NCI-H524 treated with DMSO at 0.1 percent for 48 hours (cell line): ENCODE measurements around the gene SGCA.

ENCODE experiments used
- DNase-seq: peaks from one replicate; lab custom pipeline; 2025; lab: John Stamatoyannopoulos, UW

SGCA gene

DNA sequence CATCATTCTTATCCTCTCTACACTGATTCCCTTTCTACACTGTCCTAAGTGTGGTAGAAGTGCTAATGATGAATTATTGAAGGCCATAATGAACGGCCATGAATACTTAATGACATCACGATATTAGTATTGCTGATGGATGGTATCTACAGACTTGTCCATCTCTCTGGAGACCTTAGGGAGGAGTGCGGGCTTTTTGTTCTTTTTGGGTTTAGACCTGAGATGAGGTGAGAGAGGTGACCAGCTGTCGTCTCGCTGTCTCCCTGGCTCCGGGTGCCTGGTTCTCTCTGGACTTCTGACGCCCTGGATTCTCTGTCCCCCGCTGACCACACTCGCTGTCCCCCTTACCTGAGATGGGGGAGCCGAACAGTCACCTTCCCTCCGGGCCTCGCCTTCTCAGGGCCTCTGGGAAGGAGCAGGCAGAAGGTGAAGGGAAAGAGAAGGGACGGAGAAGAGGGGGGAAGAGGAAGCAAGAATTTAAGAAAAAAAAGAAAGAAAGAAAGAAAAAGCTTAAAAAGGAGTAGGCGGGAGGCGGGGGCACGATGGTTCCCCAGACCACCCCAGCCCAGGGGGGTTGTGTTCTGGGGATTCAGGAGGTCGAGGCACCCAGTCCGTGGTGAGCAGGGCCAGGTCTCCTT, 17.1 kb downstream of the SGCA start:
- no peak for DNase-seq

DNA sequence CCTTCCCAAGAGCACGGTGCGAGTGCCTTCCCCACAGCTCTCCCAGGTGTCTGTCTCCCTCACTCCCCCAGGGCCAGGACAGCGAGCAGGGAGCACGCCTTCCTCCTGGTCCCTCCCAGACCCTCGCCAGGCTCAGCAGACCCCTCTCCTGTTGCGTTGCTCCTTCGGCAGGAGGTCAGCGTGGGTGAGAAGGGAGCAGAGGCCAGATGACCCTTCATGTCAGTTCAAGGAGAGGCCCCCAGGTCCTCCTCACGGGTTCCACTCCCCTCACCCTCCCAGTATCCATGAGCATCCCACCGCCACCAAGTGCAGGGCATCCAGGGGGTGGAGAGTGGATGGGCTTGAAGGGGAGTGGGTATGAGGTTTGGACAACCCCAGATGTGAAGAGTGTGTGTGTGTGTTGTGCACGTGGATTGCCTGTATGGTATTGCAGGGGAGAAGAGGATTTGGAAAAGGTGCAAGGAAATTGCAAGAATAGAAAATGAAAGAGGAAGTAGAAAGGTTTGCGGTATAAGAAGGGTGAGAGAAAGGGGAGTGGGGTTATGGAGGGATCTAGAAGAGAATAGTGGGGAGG, 17.7 kb downstream of the SGCA start:
- no peak for DNase-seq

DNA sequence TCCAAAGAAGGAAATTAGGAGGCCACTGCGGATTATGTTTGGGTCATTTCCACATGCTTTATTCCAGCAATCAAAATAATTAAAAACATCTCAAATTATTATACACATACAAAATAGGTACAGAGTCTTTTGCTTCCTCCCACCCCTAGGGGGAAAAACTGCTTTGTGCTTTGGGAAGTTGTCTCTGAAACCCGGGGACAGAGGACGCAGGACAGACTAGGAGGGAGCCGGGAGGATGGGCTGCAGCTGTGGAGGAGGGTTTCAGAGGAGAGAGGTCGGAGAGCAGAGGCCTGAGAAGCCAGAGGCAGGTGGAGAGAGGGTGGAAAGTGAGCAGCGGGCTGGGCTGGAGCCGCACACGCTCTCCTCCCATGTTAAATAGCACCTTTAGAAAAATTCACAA, 18.3 kb downstream of the SGCA start:
- DNase-seq = no peak

DNA sequence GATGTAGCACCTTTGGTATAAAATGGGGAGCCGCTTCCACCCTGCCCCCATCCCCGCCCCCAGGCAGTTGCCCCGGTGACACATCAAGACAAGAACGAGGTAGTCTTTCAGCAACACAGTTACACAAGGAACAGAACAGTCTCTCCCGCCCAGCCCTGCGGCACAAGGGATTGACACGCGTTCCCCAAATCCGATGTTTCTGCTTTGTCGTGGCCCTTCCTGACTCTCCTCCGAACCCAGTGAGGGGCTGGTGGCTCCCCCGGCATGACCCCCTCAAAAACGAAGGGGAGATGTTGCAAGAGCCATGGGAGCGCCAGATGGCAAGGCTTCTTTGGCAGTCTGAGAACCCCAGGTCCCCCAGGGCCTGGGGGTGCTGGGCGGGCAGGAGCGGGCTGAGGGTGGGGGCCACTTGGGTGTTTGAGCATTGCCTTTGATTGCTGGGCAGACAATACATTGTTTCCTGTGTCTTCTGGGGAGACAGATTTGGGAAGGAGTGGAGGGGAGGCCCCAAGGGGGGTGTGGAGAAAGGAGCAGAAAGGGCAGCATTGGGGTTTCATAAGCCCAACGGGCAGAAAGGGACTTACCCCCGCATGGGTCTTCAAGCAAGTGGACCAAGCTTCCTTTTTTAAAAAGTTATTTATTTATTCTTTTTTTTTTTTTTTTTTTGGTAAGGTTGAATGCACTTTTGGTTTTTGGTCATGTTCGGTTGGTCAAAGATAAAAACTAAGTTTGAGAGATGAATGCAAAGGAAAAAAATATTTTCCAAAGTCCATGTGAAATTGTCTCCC, 19.0 kb downstream of the SGCA start:
- DNase-seq = no peak

DNA sequence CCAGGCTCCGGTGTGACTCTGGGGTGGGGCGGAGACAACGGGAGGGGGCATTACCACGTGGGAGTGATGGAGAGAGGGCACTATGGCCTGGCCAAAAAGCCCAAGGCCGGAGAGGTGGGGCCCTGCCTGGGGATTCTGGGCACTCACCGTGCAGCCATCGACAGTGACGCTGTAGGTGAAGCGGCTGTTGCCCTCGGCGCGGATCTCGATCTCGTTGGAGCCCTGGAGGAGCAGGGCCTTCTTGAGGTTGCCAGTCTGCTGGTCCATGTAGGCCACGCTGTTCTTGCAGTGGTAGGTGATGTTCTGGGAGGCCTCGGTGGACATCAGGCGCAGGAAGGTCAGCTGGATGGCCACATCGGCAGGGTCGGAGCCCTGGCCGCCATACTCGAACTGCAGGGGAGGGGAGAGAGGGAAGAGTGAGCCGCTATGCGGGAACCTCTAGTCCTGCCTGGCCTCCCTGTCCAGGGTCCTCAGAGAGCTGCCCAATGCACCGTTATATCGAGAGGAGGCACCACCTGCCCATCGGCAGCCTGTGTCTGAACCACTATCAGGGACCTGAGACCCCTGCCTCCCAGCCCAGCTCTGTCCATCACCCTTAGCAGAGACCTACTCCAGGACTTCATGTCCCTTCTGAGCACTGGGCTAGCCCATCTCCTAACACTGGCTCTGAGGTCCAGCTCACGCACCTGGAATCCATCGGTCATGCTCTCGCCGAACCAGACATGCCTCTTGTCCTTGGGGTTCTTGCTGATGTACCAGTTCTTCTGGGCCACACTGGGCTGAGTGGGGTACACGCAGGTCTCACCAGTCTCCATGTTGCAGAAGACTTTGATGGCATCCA, 20.0 kb downstream of the SGCA start:
- no peak for DNase-seq

DNA sequence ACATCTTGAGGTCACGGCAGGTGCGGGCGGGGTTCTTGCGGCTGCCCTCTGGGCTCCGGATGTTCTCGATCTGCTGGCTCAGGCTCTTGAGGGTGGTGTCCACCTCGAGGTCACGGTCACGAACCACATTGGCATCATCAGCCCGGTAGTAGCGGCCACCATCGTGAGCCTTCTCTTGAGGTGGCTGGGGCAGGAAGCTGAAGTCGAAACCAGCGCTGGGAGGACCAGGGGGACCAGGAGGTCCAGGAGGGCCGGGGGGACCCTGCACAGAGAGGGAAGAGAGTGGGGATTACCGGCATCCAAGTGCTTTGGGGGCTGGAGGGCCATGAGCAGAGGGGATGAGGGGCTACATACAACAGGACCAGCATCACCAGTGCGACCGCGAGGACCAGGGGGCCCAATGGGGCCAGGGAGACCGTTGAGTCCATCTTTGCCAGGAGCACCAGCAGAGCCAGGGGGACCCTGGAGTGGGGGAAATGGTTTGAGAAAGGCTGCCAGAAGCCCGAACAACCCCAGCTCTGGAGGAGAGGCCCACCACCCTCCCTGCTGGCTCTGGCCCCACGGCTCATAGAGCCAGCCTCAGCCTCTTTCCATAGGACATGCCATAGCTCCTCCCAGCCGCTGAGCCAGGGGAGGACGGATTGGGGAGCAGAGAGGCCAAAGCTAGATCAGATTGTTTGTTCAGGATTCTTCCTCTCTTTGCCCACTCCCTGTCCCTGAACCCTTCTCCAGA, 21.0 kb downstream of the SGCA start:
- DNase-seq = no peak

DNA sequence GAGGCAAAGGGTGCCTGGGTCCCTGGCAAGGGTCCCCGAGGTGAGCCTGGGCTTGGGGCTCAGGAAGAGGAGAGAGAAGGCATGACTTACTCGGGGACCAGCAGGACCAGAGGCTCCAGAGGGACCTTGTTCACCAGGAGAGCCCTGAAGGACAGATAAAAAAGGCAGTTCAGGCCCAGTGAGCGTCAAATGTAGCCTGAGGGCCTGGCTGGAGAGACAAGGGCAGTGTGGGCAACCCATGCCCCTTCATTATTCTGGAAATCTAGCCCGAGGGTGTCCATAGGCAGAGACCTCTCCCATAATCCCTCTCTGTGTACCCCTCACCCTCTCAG, 21.6 kb downstream of the SGCA start:
- DNase-seq = no peak

DNA sequence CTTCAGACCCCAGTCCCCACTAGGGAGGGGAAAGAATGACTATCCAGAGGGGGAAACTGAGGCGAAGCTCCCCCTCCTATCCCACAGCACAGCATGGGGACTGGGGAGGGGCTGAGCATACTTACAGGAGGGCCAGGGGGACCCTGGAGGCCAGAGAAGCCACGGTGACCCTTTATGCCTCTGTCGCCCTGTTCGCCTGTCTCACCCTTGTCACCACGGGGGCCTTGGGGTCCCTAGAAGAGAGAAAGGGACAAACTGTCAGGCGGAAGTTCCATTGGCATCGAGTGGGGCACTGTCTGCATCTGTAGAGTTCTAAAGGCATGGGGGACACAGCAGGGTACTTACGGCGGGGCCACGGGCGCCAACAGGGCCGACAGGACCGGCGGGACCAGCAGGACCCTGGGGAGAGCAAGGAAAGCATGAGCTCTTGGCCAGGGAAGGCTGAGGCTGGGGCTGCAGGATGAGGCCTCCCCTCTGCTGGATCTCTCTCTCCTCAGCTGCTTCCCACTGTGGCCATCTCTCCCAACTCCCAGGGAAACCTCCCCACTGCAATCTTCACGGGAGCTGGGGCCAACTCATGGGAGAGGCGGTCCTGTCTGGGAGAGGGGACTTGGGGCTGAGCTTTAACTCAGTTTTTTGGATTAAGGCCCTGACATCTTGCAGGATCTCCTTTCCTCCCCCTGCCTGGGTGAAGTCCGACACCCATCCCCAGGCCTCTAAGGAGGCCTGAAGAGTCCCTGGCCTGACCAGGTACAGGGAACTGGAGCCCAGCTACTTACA, 22.1 kb downstream of the SGCA start:
- no peak for DNase-seq

DNA sequence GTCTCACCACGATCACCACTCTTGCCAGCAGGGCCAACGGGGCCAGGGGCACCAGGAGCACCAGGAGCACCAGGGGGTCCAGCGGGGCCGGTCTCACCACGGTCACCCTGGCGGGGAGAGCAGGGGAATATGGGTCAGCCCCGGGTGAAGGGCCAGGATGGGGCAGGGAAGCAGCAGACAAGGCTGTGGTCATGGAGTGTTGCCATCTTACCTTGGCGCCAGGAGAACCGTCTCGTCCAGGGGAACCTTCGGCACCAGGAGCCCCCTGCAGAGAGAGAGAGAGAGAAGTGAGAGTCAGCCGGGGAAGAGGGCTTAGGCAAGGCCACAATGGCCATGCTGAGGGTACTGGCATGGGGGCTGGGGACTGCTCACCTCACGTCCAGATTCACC, 22.7 kb downstream of the SGCA start:
- no peak for DNase-seq

DNA sequence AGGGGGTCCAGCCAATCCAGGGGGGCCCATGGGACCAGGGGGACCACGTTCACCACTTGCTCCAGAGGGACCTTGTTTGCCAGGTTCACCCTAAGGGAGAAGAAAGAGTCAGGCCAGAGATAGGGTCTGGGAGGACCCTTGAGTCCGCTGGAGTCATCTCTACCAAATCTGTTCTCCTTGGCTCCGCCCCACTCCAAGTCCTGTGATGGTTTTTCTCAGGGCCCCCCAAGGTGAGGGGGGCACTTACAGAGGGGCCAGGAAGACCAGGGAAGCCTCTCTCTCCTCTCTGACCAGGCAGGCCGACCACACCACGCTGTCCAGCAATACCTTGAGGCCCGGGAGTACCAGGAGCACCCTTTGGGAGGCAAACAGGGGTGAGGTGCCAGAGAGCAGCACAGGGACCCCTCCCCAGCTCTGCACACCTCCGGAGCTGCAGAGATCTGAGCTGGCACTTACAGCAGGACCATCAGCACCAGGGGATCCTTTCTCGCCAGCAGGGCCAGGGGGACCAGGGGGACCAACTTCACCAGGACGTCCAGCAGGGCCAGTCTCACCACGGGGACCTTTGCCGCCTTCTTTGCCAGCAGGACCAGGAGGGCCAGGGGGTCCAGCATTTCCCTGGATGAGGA, 23.2 kb downstream of the SGCA start:
- no peak for DNase-seq

DNA sequence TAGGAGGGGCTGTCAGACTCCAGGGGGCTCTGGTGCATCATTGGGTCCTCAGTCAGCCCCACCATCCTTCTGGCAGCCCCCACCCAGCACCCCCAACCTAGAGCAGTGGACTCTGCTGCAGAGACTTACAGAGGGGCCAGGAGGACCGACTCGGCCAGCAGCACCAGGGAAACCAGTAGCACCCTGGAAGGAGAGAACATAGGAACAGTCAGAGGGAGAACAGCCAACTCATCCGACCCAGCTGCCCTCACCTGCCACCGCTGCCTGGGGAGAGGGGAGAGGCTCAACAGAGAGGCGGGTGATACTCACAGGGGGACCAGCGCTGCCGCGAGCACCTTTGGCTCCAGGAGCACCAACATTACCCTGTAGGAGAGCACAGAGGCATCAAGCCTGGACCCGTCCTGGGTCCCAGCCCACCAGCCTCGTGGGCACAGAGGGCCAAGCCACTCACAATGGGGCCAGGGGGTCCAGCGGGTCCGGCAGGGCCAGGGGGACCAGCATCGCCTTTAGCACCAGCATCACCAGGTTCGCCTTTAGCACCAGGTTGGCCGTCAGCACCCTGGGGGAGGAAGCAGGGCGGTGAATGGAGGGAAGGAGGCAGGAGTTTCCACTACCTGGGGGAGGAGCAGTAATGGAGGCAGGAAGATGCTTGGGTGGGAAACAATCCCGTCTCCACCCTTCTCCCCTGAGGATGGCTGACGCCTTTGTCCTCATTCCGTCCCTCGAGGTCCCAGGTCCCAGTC, 23.9 kb downstream of the SGCA start:
- no peak for DNase-seq

DNA sequence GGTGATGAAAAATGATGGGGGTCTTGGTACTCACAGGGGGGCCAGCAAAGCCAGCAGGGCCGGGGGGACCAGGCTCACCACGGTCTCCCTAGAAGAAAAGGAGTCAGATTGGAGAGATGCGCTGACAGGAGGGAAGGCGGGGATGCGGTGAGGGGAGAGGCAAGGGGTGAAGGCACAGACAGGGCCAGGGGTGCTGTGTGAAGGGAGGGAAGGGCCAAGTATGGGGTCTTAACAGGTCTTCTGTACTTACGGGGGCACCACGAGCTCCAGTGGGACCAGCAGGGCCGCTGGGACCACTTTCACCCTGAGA, 24.4 kb downstream of the SGCA start:
- DNase-seq = no peak

DNA sequence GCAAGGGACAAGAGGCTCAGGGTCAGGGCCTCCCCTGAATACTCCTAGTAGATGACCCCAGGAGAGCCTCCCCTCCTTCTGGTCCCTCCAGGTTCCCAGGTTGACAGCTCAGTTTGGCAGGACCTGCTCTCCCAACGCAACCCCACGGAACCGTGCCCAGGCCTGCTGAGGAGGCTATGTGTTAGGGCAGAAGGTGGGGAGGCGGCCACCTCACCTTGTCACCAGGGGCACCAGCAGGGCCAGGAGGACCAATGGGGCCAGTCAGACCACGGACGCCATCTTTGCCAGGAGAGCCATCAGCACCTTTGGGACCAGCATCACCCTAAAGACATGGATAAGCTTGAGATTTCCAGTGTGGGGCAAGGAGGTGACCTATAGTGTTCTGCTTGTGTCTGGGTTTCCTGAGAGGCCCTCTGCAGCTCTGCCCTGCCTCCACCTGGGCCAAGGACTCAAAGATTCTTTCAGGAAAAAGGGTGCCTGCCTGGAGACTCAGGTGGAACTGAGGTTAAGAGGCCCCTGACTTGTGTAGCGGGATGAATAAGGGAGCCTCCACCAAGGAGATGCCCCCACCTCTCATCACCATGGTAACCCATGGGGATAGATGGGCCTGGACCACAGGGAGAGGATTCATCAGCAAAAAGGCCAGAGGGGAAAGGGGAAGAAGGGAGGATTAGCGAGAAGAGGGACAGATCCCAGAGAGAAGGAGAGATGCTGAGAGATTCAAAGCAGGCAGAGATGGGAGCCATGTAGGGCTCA, 25.0 kb downstream of the SGCA start:
- DNase-seq = no peak

DNA sequence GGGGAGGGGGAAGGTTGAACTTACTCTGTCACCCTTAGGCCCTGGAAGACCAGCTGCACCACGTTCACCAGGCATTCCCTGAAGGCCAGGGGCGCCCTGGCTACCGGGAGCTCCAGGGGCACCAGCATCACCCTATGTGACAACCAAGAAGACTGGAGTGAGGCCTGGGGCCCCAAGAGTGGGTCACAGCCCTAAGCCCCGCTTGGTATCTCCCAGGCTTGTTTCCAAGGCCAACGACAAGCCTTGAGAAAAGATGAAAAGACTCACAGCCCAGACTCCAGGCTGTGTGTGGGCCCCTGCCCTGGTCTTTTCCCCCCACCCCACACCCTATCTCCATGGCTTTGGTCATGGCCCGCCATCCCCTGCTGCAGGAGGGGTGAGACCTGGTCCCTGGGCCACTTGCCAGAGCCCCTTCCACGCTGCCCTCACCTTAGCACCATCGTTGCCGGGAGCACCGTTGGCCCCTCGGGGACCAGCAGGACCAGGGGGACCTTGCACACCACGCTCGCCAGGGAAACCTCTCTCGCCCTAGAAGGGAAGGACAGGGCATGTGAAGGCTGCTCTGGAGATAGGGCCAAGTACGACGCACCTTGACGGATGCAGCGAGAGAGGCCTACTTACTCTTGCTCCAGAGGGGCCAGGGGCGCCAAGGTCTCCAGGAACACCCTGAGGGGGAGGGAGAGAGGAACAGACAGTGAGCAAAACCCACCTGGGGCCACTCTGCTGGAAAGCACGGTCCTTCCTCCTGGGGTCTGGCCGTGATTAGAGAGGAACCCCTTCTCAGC, 25.7 kb downstream of the SGCA start:
- no peak for DNase-seq

DNA sequence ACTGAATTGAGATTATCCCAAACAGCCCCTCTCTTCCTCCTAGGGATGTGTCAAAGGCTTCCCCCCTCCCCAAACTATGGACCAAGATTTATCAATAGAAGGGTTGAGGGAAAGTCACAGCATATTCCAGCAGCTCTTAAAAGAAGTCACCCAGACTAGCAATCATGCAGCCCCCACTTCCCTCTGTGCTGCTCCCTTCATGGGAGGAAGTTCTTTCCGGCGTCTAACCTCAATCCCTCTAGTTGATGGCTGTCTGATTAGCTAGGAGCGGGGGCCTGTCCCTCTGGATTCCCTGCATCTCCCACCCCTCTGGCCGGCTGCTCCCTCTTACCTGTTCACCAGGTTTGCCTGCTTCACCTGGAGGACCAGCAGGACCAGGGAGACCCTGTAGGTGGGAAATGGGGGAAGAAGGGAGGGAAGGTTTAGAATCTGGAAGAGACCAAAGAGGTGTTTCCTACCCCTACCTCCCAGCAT, 26.4 kb downstream of the SGCA start:
- no peak for DNase-seq

DNA sequence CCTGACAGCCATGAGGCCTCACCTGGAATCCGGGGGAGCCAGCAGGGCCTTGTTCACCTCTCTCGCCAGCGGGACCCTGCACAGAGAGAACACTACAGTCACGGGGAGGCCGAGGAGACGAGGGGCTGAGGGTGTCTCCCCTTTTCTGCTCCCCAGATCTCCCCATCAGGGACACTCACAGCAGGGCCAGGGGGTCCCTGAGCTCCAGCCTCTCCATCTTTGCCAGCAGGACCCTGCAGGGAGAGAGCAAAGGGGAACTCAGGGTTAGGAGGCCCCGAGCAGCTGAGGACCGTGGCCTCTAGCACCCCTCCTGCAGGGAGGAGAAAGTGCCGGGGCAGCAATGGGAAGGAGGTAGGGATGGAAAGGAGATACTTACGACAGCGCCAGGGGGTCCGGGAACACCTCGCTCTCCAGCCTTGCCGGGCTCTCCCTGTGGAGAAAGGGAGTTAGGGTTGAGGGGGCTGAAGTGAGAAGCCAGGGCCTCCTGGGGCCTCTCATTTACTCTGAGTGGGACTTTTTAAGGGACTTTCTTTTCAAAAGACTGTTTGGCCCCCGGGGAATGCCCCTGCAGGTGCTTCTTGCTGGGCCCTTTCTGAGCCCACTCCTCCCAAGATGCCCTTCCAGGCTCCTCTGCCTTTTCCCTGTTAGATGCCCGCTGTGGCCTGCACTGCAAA, 26.9 kb downstream of the SGCA start:
- no peak for DNase-seq

DNA sequence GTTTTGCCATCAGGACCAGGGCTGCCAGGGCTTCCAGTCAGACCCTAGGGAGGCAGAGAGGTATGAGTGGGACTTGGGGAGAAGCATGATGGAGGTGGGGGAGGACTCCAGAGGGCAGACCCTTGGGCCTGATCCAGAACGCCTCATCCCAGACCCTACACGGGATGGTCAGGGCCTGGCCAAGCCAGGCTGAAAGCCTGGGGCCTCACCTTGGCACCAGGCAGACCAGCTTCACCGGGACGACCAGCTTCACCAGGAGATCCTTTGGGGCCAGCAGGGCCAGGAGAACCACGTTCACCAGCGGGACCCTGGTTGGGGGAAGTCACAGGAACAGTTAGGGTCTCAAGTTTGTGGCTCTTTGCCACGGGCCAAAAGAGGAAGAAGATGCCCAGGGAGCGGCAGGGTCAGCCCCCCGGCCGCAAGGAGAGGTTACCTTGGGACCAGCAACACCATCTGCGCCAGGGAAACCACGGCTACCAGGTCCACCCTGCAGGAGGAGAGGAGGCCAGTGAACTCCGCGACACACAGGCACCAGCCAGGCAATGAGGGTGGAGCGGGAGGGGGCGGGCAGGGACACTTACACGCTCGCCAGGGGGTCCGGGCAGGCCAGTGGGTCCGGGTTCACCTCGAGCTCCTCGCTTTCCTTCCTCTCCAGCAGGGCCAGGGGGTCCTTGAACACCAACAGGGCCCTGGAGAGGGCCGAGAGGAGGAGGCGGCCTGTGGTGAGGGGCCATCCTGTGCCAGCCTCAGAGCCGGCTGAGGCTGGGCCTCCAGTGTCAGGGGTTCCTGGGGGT, 28.5 kb downstream of the SGCA start:
- no peak for DNase-seq
